Measurements from ENCODE around the gene MRPS26.

Gene MRPS26

GRCh38 chr20:3080939-3081388, 35.1 kb downstream of the MRPS26 start:
- no peak for DNase-seq (ENCODE audit: low read depth)
- no peak overlapping the region for H3K4me3 ChIP-seq (ENCODE audit: low read length)
- TF ChIP-seq, protein P1, sequence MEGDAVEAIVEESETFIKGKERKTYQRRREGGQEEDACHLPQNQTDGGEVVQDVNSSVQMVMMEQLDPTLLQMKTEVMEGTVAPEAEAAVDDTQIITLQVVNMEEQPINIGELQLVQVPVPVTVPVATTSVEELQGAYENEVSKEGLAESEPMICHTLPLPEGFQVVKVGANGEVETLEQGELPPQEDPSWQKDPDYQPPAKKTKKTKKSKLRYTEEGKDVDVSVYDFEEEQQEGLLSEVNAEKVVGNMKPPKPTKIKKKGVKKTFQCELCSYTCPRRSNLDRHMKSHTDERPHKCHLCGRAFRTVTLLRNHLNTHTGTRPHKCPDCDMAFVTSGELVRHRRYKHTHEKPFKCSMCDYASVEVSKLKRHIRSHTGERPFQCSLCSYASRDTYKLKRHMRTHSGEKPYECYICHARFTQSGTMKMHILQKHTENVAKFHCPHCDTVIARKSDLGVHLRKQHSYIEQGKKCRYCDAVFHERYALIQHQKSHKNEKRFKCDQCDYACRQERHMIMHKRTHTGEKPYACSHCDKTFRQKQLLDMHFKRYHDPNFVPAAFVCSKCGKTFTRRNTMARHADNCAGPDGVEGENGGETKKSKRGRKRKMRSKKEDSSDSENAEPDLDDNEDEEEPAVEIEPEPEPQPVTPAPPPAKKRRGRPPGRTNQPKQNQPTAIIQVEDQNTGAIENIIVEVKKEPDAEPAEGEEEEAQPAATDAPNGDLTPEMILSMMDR (conservative IDR thresholded peaks at IDR 0.05; ENCODE audit: low read depth, low read length): no peak

DNA sequence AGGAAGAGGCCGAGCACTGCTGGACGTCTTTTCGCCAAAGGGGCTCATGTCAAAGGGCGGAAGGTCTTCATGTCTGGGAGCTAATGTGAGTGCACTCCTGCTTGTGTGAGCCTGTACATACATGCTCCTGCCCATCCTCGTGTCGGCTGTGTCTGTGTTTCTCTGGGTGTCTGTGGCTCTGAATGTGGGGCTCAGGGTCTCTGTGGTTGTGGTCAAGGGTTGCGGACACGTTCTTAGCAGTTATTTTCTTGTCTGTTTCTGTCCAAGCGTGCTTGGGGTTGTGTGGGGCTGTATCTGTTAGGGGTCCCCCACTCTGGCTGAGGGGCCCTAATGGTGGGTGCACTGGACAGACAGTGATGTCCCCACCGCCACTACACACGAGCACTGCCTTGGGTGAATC, 35.8 kb downstream of the MRPS26 start:
- TF ChIP-seq, protein P1 (conservative IDR thresholded peaks at IDR 0.05; ENCODE audit: low read depth, low read length): no peak
- no peak overlapping the region for H3K4me3 ChIP-seq (ENCODE audit: low read length)
- DNase-seq (ENCODE audit: low read depth): no peak

DNA sequence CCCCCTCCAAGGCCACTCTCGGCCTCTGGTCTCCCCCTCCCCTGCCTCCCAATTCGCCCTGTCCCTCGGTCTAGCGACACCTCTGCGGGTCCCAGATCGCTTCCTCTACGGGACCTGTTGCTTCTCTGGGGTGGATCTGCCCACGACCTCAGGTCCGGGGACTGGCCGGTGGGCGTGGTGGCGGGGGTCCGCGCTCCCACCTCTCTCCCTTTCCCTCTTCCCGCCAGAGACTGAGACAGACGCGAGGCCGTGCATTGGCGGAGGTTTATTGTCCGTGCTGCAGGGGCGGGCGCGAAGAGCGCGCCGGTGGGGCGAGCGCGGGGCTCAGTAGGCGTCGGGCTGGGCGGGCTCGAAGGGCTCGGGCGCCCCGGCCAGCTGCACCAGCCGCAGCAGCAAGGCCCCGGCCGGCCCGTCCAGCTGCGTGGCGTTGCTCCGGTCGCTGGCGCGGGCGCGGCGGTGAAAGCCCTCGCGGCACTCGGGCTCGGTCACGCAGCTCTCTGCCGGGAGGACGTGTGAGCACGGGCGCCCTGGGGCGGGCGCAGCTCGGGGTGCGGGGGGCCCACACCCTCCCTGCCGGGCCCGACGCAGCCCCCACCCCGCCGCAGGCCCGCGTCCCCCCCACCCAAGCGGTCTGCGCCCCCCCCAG, 36.6 kb downstream of the MRPS26 start:
- H3K4me3 ChIP-seq (ENCODE audit: low read length): no peak overlapping the region
- no peak for DNase-seq (ENCODE audit: low read depth)
- TF ChIP-seq, protein P1 (conservative IDR thresholded peaks at IDR 0.05; ENCODE audit: low read depth, low read length): no peak

DNA sequence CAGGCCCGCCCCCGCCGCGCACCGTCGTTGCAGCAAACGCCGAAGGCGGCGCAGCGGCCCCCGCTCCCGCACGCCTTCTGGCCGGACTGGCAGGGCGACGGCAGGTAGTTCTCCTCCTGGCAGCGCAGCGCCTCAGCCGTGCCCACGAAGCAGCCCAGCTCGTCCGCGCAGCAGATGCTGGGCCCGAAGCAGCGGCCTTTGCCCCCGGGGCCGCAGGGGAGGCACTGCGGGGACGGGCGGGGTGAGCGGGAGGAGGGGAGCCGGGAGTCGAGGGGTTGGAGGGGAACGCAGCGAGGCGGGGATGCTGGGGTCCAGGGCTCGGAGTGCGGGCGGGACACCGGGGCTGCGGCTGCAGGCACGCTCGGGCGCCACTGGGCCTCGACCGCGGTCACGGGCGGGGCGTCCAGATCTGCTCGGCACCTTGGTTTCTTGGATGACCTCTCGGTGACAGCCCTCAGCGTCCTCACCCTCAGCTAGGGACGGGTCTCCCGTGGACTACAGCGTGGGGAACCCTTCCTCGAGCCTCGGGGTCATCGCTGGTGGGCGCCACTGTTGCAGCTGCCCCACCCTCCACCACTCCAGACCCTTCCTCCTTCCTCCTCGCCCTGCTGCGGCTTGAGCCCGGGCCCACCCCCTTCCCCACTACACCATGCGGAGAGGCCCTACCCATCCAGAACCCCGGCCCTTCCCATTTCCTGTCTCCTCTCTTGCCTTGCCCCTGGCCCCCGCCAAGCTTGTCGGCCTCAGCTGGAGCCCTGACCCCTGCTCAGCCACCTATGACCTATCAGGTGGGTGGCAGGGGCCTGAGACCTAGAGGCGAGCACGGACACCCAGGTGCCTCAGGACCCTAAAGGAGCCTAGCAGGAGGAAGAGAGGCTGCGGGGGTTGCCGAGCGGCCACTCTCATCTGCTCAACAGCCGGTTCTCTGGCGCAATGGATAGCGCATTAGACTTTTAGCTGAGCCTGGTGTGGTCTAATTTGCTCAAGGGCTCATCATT, 37.4 kb downstream of the MRPS26 start:
- TF ChIP-seq, protein P1 (conservative IDR thresholded peaks at IDR 0.05; ENCODE audit: low read depth, low read length): no peak
- no peak overlapping the region for H3K4me3 ChIP-seq (ENCODE audit: low read length)
- DNase-seq (ENCODE audit: low read depth): no peak

- TF ChIP-seq, protein P1 (conservative IDR thresholded peaks at IDR 0.05; ENCODE audit: low read depth, low read length): no peak
- DNase-seq (ENCODE audit: low read depth): no peak
- no peak within 1 kb of the TSS for H3K4me3 ChIP-seq (ENCODE audit: low read length)
These were observed 38.6 kb downstream of the MRPS26 start, which contains the start of gene AVP for GRCh38 chr20:3084283-3084985. Gene AVP (minus strand): TSS chr20:3084724. CDS start chr20:3084674, 50 bp downstream.

- H3K4me3 ChIP-seq (ENCODE audit: low read length): no peak overlapping the region
- TF ChIP-seq, protein P1 (conservative IDR thresholded peaks at IDR 0.05; ENCODE audit: low read depth, low read length): no peak
- DNase-seq (ENCODE audit: low read depth): no peak
These were observed 39.1 kb downstream of the MRPS26 start for GRCh38 chr20:3084986-3085360.
